HL-60/S4 treated with retinoic acid at 250 ng/mL for 4 days and 3 days (cell line): ENCODE results near the gene ZDHHC9.

ENCODE experiments used
- in situ Hi-C: fragments of 300-500 bp; cut with MboI; formaldehyde crosslinking; loops from 2 replicates; pipeline ENCODE4 v1.7.0; 2022; ENCODE audit warnings: low sequenced_read_pairs

Gene ZDHHC9

DNA sequence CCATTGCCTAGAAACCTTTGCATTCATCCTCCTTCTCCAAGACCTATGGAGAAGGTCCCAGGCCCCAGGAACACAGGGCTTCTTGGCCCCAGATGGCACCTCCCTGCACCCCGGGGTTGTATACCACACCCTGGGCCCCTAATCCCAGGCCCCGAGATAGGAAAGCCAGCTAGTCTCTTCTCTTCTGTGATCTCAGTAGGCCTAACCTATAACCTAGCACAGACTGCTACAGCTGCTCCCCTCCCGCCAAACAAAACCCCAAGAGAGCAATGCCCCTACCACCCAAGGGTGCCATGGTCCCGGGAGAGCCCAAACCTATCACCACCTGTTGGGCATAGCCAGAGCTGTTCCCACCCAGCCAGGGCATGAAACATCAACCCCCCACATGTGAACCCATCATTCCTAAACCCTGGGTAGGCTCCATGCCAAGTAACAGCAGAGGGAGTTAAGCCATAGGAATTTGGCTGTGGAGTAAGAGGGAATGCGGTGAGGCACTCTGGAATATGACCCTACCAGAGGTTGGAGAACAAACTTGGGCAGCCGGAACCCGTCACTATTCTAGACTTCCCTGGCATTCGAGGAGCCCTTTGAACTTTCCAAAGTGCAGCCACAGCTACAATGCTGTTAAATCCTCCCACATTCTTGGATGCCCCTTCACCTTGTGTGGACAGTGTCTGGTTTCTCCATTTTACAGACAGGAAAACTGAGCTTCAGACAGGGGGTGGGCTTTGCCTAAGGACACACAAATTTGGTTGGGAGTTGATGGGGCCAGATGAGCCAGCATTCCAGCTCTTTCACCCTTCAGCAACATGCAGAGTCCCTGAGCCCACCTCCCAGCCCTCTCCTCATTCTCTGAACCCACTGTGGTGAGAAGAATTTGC lies 74.9 kb downstream of the ZDHHC9 start:
- in situ Hi-C loops, result no loop called here

GRCh38 chrX:129768186-129768585 lies 75.5 kb downstream of the ZDHHC9 start:
- in situ Hi-C loops, result no loop called here

GRCh38 chrX:129763666-129764065 lies 80.0 kb downstream of the ZDHHC9 start:
- in situ Hi-C loops, result no loop called here

- in situ Hi-C loops, result no loop called here
Measured at GRCh38 chrX:129762448-129762847, 81.2 kb downstream of the ZDHHC9 start.

DNA sequence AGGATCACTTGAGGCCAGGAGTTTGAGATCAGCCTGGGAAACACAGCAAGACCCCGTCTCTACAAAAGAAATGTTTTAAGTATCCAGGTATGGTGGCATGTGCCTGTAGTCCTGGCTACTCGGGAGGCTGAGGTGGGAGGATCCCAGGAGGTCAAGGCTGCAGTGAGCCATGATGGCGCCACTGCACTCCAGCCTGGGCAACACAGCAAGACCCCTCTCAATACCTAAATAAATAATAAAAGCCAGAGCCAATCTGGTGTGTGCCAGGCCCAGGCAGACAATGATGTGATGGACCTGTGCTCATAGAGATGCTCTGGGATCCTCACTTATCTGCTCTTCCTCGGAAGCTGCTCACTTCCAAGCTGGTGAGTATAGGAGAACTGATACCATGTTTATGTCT lies 82.1 kb downstream of the ZDHHC9 start:
- in situ Hi-C loops, result no loop called here

GRCh38 chrX:129760981-129761380 lies 82.7 kb downstream of the ZDHHC9 start:
- in situ Hi-C loops, result no loop called here

GRCh38 chrX:129760155-129760554 lies 83.5 kb downstream of the ZDHHC9 start:
- in situ Hi-C loops, result no loop called here

GRCh38 chrX:129759576-129760061 lies 84.1 kb downstream of the ZDHHC9 start:
- in situ Hi-C loops, result no loop called here

DNA sequence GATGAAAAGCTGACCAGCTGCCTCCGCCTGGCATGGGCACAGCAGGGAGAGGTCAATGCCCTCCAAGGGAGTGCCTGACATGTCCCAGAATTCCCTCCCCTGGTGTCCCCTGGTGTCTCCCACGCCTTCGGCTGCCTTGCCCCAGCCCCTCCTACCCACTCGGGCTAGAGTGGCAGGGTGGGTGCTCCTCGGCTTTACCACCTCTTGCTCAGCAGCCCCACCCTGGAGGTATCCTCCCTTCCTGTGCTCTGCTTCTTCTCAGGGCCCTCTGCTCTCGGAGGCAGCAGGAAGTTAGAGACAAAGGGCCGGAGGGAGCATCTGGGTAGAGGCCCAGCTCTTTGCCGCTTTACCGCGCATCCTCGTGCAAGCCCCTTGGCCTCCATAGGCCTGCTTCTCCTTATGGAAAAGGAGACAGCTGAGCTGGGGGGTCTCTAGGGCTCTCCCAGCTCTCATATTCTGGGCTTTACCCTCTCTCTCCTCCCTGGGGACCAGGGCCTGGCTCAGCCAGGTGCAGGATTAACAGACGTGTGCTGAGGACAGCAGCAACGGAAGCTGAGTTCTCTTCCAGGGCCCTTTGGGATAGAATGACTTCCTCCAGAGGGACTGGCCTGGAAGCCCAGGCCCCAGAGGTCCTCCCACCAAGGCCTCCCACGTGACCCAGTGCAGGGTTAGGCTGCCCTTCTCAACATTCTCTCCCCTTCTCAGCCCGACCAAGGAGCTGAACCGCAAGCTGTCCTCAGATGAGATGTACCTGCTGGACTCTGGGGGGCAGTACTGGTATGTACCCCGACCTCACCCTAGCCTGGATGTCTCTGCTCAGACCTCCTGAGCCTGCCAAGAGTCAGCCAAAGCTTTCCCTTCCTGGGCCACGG lies 87.7 kb downstream of the ZDHHC9 start:
- in situ Hi-C loops, result no loop called here

- in situ Hi-C loops, result no loop called here
Measured at GRCh38 chrX:129754056-129755024, 89.3 kb downstream of the ZDHHC9 start.
